ENCODE measurements around the gene SNX20.

The SNX20 gene

GRCh38 chr16:50697881-50698767 is 17.0 kb upstream of the SNX20 start:
- no peak overlapping the region for H3K4me3 ChIP-seq (ENCODE audit: low read depth, low read length)
- TF ChIP-seq MYC (IDR thresholded peaks at IDR 0.05; ENCODE audit: low read depth, low read length) = no peak
- TF ChIP-seq POLR2A (IDR thresholded peaks at IDR 0.05; ENCODE audit: extremely low read depth, insufficient read length) = no peak
- no peak for TF ChIP-seq CTCF (IDR thresholded peaks at IDR 0.05; ENCODE audit: low read depth, low read length)
- no peak for TF ChIP-seq MAX (IDR thresholded peaks at IDR 0.05; ENCODE audit: low read depth, low read length)

GRCh38 chr16:50697421-50697715 is 16.3 kb upstream of the SNX20 start:
- H3K4me3 ChIP-seq (ENCODE audit: low read depth, low read length) = no peak overlapping the region
- DNase-seq (ENCODE audit: low read depth) = no peak
- TF ChIP-seq MYC (IDR thresholded peaks at IDR 0.05; ENCODE audit: low read depth, low read length) = no peak
- no peak for TF ChIP-seq POLR2A (IDR thresholded peaks at IDR 0.05; ENCODE audit: extremely low read depth, insufficient read length)
- TF ChIP-seq CTCF (IDR thresholded peaks at IDR 0.05; ENCODE audit: low read depth, low read length) = no peak
- no peak for TF ChIP-seq MAX (IDR thresholded peaks at IDR 0.05; ENCODE audit: low read depth, low read length)

More at GRCh38 chr16:50697881-50698767, 17.0 kb upstream of the SNX20 start:
- peak; percentile 45 for DNase-seq (ENCODE audit: low read depth)

GRCh38 chr16:50696575-50697420 is 15.7 kb upstream of the SNX20 start:
- peak; percentile 51 for DNase-seq (ENCODE audit: low read depth)
- TF ChIP-seq POLR2A (IDR thresholded peaks at IDR 0.05; ENCODE audit: extremely low read depth, insufficient read length) (no peak), MYC (IDR thresholded peaks at IDR 0.05; ENCODE audit: low read depth, low read length) (no peak), MAX (IDR thresholded peaks at IDR 0.05; ENCODE audit: low read depth, low read length) (peak; percentile 43; the same call in 1 of the 2 replicates), CTCF (IDR thresholded peaks at IDR 0.05; ENCODE audit: low read depth, low read length) (no peak)
- H3K4me3 ChIP-seq (ENCODE audit: low read depth, low read length) = no peak overlapping the region

- TF ChIP-seq MYC (IDR thresholded peaks at IDR 0.05; ENCODE audit: low read depth, low read length) (no peak), MAX (IDR thresholded peaks at IDR 0.05; ENCODE audit: low read depth, low read length) (no peak), CTCF (IDR thresholded peaks at IDR 0.05; ENCODE audit: low read depth, low read length) (no peak), POLR2A (IDR thresholded peaks at IDR 0.05; ENCODE audit: extremely low read depth, insufficient read length) (no peak)
- H3K4me3 ChIP-seq (ENCODE audit: low read depth, low read length) = no peak overlapping the region
- DNase-seq (ENCODE audit: low read depth) = no peak
Observed at GRCh38 chr16:50696126-50696525, 15.0 kb upstream of the SNX20 start.

- TF ChIP-seq POLR2A (IDR thresholded peaks at IDR 0.05; ENCODE audit: extremely low read depth, insufficient read length) (no peak), MYC (IDR thresholded peaks at IDR 0.05; ENCODE audit: low read depth, low read length) (no peak), CTCF (IDR thresholded peaks at IDR 0.05; ENCODE audit: low read depth, low read length) (no peak), MAX (IDR thresholded peaks at IDR 0.05; ENCODE audit: low read depth, low read length) (no peak)
- peak; percentile 84 for DNase-seq (ENCODE audit: low read depth)
- no peak overlapping the region for H3K4me3 ChIP-seq (ENCODE audit: low read depth, low read length)
Observed at GRCh38 chr16:50695017-50696000, 14.2 kb upstream of the SNX20 start.

All from NB4 (cell line).